Nephron progenitor cell (in vitro differentiated cells): Measurements from ENCODE around the gene MARK2.

Experiments used
- DNase-seq: peaks from one replicate; pipeline ENCODE4 v3.0.0; 2021
- H3K27ac Mint-ChIP-seq: 2 replicates; pipeline ENCODE4 v1.8.0; 2021; ENCODE audit warnings: mild to moderate bottlenecking, moderate library complexity, mixed read lengths
- H3K27me3 Mint-ChIP-seq: 2 replicates; pipeline ENCODE4 v1.8.0; 2021; ENCODE audit warnings: mild to moderate bottlenecking, low read depth, mixed read lengths; ENCODE audit not compliant: poor library complexity
- H3K36me3 Mint-ChIP-seq: 2 replicates; pipeline ENCODE4 v1.8.0; 2021; ENCODE audit warnings: low read depth, mixed read lengths
- H3K4me1 Mint-ChIP-seq: 2 replicates; pipeline ENCODE4 v1.8.0; 2021; ENCODE audit warnings: mixed read lengths
- H3K4me3 Mint-ChIP-seq: 2 replicates; pipeline ENCODE4 v1.8.0; 2021; ENCODE audit warnings: mild to moderate bottlenecking, moderate library complexity, mixed read lengths
- H3K9me3 Mint-ChIP-seq: 2 replicates; pipeline ENCODE4 v1.8.0; 2021; ENCODE audit warnings: mild to moderate bottlenecking, moderate library complexity, mixed read lengths
- TF ChIP-seq, protein P1 (sequence below): fragments of 200-600 bp; sonication (generic); IDR thresholded peaks from 2 replicates; pipeline ENCODE4 v1.5.0; 2021; ENCODE audit warnings: antibody characterized with exemption

Gene MARK2

DNA sequence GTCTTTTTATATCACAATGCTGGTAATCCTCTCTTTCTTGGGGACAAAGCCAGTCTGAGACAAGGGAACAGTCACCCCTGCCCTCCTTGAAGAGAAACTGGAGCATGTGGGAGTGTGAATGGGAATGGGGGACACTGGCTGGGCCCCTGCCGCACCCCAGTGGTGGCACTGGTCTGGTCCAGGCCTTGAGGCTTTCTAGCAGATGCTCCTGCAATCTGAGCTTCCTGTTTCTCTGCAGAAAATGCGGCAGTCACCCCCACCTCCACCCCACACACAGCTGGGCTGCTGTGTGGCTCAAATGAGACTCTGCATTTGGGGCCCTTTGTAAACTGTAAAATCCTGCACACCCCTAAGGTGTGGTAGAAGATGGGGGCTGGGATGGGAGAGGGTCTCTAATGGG lies 6.6 kb upstream of the MARK2 start:
- Mint-ChIP-seq H3K9me3 (no peaks in the 10 kb centered on the region), H3K27me3 (no peaks in the 10 kb centered on the region), H3K4me1 (peaks cover 25% of the 10 kb centered on the region), H3K36me3 (peaks cover 4% of the 10 kb centered on the region), H3K4me3 (no peak overlapping the region), H3K27ac (no peak overlapping the region)
- DNase-seq, result no peak
- TF ChIP-seq, protein P1, sequence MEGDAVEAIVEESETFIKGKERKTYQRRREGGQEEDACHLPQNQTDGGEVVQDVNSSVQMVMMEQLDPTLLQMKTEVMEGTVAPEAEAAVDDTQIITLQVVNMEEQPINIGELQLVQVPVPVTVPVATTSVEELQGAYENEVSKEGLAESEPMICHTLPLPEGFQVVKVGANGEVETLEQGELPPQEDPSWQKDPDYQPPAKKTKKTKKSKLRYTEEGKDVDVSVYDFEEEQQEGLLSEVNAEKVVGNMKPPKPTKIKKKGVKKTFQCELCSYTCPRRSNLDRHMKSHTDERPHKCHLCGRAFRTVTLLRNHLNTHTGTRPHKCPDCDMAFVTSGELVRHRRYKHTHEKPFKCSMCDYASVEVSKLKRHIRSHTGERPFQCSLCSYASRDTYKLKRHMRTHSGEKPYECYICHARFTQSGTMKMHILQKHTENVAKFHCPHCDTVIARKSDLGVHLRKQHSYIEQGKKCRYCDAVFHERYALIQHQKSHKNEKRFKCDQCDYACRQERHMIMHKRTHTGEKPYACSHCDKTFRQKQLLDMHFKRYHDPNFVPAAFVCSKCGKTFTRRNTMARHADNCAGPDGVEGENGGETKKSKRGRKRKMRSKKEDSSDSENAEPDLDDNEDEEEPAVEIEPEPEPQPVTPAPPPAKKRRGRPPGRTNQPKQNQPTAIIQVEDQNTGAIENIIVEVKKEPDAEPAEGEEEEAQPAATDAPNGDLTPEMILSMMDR, result no peak

DNA sequence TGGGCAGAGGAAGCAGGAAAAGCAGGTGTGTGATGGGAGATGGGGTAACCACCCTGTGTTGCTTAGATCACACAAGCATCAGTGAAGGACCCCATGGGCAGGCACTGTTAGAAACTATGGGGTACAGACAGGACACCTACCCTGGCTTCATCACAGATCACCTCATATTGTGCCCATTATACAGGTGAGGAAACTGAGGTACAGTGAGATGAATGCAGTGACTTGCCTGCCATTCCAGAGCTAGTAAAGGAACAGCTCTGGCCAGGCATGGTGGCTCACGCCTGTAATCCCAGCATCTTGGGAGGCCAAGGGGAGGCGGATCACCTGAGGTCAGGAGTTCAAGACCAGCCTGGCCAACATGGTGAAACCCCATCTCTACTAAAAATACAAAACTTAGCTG lies 5.9 kb upstream of the MARK2 start:
- H3K4me3 Mint-ChIP-seq, result peak overlapping the region; percentile 13
- no peaks in the 10 kb centered on the region for H3K27me3 Mint-ChIP-seq
- H3K4me1 Mint-ChIP-seq, result peaks cover 32% of the 10 kb centered on the region
- no peaks in the 10 kb centered on the region for H3K9me3 Mint-ChIP-seq
- H3K36me3 Mint-ChIP-seq, result peaks cover 4% of the 10 kb centered on the region
- TF ChIP-seq, protein P1, result no peak
- DNase-seq, result no peak
- no peak overlapping the region for H3K27ac Mint-ChIP-seq

DNA sequence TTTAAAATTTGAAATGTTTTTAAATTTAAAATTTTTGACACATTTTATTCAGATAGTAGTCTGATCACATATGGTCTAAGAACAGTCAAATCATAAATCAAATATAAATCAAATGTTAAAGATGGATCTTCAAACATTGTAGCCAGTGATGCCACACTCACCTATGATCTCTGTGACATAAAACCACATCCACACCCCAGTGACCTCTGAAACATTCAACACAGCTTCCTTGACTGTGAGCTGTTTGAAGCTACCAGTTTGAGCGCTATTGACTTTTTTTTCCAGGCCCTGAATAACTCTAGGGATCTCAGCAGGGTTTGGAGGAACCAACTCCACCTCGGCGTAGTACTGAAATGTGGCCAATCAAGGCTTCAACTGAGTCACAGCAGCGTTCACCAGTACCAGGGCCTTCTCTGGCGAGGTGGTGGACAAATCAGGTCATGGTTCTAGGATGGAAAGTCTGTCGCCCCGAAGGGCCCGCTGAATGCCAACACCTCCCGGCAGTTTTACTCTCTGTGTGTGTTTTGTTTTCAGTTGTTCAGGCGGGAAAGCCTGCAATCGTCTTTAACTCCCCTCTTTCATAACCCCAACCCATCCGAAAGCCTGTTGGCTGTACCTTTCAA lies 4.3 kb upstream of the MARK2 start:
- H3K4me1 Mint-ChIP-seq, result peaks cover 36% of the 10 kb centered on the region
- TF ChIP-seq, protein P1, result no peak
- no peaks in the 10 kb centered on the region for H3K27me3 Mint-ChIP-seq
- no peak overlapping the region for H3K4me3 Mint-ChIP-seq
- no peaks in the 10 kb centered on the region for H3K9me3 Mint-ChIP-seq
- DNase-seq, result no peak
- peak overlapping the region; percentile 77 for H3K27ac Mint-ChIP-seq
- no peaks in the 10 kb centered on the region for H3K36me3 Mint-ChIP-seq

DNA sequence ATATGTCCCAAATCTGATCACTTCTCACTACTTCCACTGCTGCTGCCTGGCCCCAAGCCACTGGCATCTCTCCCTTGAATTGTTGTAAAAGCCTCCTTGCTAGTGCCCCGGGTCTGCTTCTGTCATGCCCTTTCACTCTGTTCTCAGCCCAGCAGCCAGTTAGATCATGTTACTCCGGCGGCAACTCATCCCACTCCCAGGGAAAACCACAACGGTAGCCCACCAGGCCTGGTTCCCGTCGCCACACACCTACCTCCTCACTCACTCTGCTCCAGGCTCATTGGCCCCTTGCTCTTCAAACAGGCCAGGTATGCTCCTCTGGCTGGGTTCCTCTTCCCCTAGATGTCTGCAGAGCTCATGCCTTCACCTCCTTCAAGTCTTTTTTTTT lies 3.8 kb upstream of the MARK2 start:
- no peak overlapping the region for H3K4me3 Mint-ChIP-seq
- H3K36me3 Mint-ChIP-seq, result no peaks in the 10 kb centered on the region
- H3K9me3 Mint-ChIP-seq, result no peaks in the 10 kb centered on the region
- no peak for DNase-seq
- H3K4me1 Mint-ChIP-seq, result peaks cover 41% of the 10 kb centered on the region
- peak overlapping the region; percentile 77 for H3K27ac Mint-ChIP-seq
- TF ChIP-seq, protein P1, result no peak
- no peaks in the 10 kb centered on the region for H3K27me3 Mint-ChIP-seq

DNA sequence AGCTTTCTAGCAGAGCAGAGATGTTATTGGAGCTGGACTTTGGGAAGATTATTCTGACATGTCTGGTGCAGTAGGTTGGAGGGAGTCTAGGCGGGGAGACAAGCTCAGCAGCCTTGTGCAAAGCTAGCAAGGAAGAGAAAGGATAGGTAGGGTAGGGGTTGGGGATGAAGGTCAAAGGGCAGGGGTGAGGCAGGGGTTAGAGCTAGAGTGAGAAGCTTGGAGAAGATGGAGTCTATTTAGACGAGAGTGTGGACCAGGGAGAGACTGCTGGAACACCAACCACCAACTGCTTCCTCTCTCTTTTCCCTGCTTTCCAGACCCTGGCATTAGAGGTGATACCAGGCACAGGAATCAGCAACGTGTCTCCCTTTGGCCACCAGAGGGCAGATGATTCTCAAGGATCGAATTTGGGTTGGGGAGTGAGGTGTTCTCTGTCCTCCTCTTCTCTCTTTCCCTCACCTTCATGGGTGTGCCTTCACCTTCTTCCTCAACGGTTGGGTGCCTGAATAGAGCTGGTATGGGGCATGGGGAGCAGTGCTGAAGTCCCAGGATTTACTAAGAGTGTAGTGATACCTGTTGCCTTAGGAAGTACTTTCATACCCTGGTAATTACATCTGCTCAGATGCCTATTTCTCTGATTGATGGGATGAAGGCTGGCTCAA lies 1.8 kb upstream of the MARK2 start:
- H3K9me3 Mint-ChIP-seq, result no peaks in the 10 kb centered on the region
- no peaks in the 10 kb centered on the region for H3K27me3 Mint-ChIP-seq
- H3K4me3 Mint-ChIP-seq, result no peak overlapping the region
- no peaks in the 10 kb centered on the region for H3K36me3 Mint-ChIP-seq
- no peak overlapping the region for H3K27ac Mint-ChIP-seq
- TF ChIP-seq, protein P1, result peak; percentile 86
- peaks cover 61% of the 10 kb centered on the region for H3K4me1 Mint-ChIP-seq
- peak; percentile 75 for DNase-seq

DNA sequence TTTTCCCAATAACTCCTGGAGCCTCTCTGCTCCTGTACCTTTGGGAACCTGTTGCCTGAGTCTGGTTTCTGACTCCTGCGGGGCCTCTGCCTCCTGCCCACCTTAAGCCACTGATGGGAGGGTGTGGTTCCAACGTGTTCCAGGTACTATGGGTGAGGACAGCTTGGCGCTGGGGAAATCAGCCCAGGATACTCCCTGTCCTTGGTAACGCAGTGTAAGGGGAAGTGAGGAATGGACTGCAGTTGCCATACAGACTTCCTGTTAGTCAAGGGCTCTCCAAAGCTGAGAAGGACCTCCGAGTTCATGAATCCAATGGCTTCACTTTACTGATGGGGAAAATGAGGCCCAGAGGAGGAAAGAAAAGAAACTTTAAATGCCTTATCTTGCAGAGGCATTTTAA lies 1.2 kb upstream of the MARK2 start:
- no peaks in the 10 kb centered on the region for H3K36me3 Mint-ChIP-seq
- no peak for DNase-seq
- H3K4me3 Mint-ChIP-seq, result peak overlapping the region; percentile 73
- H3K9me3 Mint-ChIP-seq, result no peaks in the 10 kb centered on the region
- TF ChIP-seq, protein P1, result no peak
- peaks cover 67% of the 10 kb centered on the region for H3K4me1 Mint-ChIP-seq
- H3K27ac Mint-ChIP-seq, result no peak overlapping the region
- no peaks in the 10 kb centered on the region for H3K27me3 Mint-ChIP-seq
